Measurements from ENCODE around the gene FN3KRP.
A peak's percentile ranks its signal among the peaks of the same experiment; 100 is the strongest.
"Not testable (repeated sequence)": the region's sequence is repeated elsewhere in the genome, so short reads cannot be mapped to it uniquely, and the experiment has no call there.

FN3KRP gene

GRCh38 chr17:82740906-82741759, 24.6 kb downstream of the FN3KRP start:
- DNase-seq: no peak

GRCh38 chr17:82743344-82744219, 27.1 kb downstream of the FN3KRP start:
- no peak for DNase-seq

GRCh38 chr17:82744736-82745135, 28.2 kb downstream of the FN3KRP start:
- DNase-seq: not testable (repeated sequence)

GRCh38 chr17:82745524-82745923, 29.0 kb downstream of the FN3KRP start:
- no peak for DNase-seq

- DNase-seq: no peak
These were observed 32.2 kb downstream of the FN3KRP start for GRCh38 chr17:82748756-82749155.

GRCh38 chr17:82750241-82750908, 33.9 kb downstream of the FN3KRP start:
- peak in 1 of 51 donors; percentile 2 for DNase-seq

GRCh38 chr17:82751171-82751570, 34.7 kb downstream of the FN3KRP start:
- no peak for DNase-seq

GRCh38 chr17:82751571-82752370, 35.3 kb downstream of the FN3KRP start, which contains the start of gene TBCD:
Gene TBCD (plus strand): TSS chr17:82752065. CDS start chr17:82752194, 129 bp downstream.
- DNase-seq: peak in 50 of 51 donors; percentile 54 to 98 (median 88)

- DNase-seq: peak in 4 of 51 donors; percentile 7 to 56 (median 52)
These were observed 36.1 kb downstream of the FN3KRP start for GRCh38 chr17:82752371-82753200.

GRCh38 chr17:82753201-82753464, 36.6 kb downstream of the FN3KRP start:
- DNase-seq: no peak

- DNase-seq: peak in 2 of 51 donors; percentile 26 to 77
These were observed 38.0 kb downstream of the FN3KRP start for GRCh38 chr17:82754297-82755208.

GRCh38 chr17:82756166-82756565, 39.7 kb downstream of the FN3KRP start:
- DNase-seq: no peak

GRCh38 chr17:82765371-82765770, 48.9 kb downstream of the FN3KRP start:
- DNase-seq: peak in 5 of 51 donors; percentile 5 to 28 (median 11)

GRCh38 chr17:82767041-82767754, 50.7 kb downstream of the FN3KRP start:
- peak in 29 of 51 donors; percentile 8 to 75 (median 45) for DNase-seq

- DNase-seq: no peak
These were observed 52.5 kb downstream of the FN3KRP start for GRCh38 chr17:82769041-82769440.

GRCh38 chr17:82772026-82772425, 55.5 kb downstream of the FN3KRP start:
- no peak for DNase-seq

GRCh38 chr17:82774456-82774855, 58.0 kb downstream of the FN3KRP start:
- DNase-seq: not testable (repeated sequence)

Measured in hypothalamus (tissue), 51 donors.